Fibroblast of villous mesenchyme (primary cell): ENCODE results near the gene IFRD2. TPM values are rescaled to one million over a fixed set of nuclear protein-coding genes. Genes with fewer than 3 reads are reported as not detected.

Experiments used
- DNase-seq: peaks from one replicate; pipeline ENCODE4 v3.0.0-alpha.2; 2010; ENCODE audit warnings: low read depth
- H3K4me3 ChIP-seq: 2 replicates; pipeline ENCODE4 v1.5.1; 2011; ENCODE audit warnings: low read depth, mild to moderate bottlenecking, low read length
- CTCF ChIP-seq: IDR thresholded peaks from 2 replicates; pipeline ENCODE4 v1.5.1; 2012; ENCODE audit warnings: low read depth, mild to moderate bottlenecking, low read length; ENCODE audit not compliant: insufficient read depth
- total RNA-seq: library from RNA; depleted of rRNA; stranded (reverse); fragments of >200 nt; gene quantifications from 2 replicates; pipeline ENCODE4 v1.2.3, GENCODE V29; 2012

The IFRD2 gene
- total RNA-seq, 1 donor = 82.0 TPM

- TF ChIP-seq CTCF = peak; percentile 91
- H3K4me3 ChIP-seq = no peak overlapping the region
- peak; percentile 64 for DNase-seq
These were observed 32.3 kb upstream of the IFRD2 start for GRCh38 chr3:50324351-50325112.

GRCh38 chr3:50323614-50324199 is 31.5 kb upstream of the IFRD2 start:
- DNase-seq = no peak
- no peak overlapping the region for H3K4me3 ChIP-seq
- TF ChIP-seq CTCF = no peak

GRCh38 chr3:50323092-50323600 is 30.9 kb upstream of the IFRD2 start:
- no peak for TF ChIP-seq CTCF
- no peak overlapping the region for H3K4me3 ChIP-seq
- DNase-seq = no peak

GRCh38 chr3:50322386-50323091 is 30.3 kb upstream of the IFRD2 start, which contains the start of gene HYAL2:
Gene HYAL2 (minus strand): TSS chr3:50322745. CDS start chr3:50320489, 2,256 bp downstream.
- DNase-seq = no peak
- no peak for TF ChIP-seq CTCF
- peak within 1 kb of the TSS; percentile 68 for H3K4me3 ChIP-seq

GRCh38 chr3:50322115-50322385 is 29.8 kb upstream of the IFRD2 start:
- H3K4me3 ChIP-seq = peak overlapping the region; percentile 68
- no peak for DNase-seq
- TF ChIP-seq CTCF = no peak

GRCh38 chr3:50321336-50322114 is 29.3 kb upstream of the IFRD2 start:
- peak overlapping the region; percentile 68 for H3K4me3 ChIP-seq
- peak; percentile 46 for TF ChIP-seq CTCF
- DNase-seq = peak; percentile 88
